ENCODE measurements around the gene MEPCE.
"Not testable (repeated sequence)": the region's sequence is repeated elsewhere in the genome, so short reads cannot be mapped to it uniquely, and the experiment has no call there.

The MEPCE gene

GRCh38 chr7:100441641-100442535 is 12.3 kb downstream of the MEPCE start:
- no peak overlapping the region for H3K4me3 ChIP-seq (replicated peaks; ENCODE audit: low read depth, low read length)
- no peak for TF ChIP-seq CTCF (IDR thresholded peaks at IDR 0.05; ENCODE audit: low read depth, low read length, missing control alignments)
- no peak for DNase-seq (ENCODE audit: extremely low read depth, low read depth)

GRCh38 chr7:100443096-100443840 is 13.6 kb downstream of the MEPCE start:
- DNase-seq (ENCODE audit: extremely low read depth, low read depth) = no peak
- TF ChIP-seq CTCF (IDR thresholded peaks at IDR 0.05; ENCODE audit: low read depth, low read length, missing control alignments) = no peak
- no peak overlapping the region for H3K4me3 ChIP-seq (replicated peaks; ENCODE audit: low read depth, low read length)

- TF ChIP-seq CTCF (IDR thresholded peaks at IDR 0.05; ENCODE audit: low read depth, low read length, missing control alignments) = no peak
- peak; percentile 48 for DNase-seq (ENCODE audit: extremely low read depth, low read depth)
- H3K4me3 ChIP-seq (replicated peaks; ENCODE audit: low read depth, low read length) = no peak overlapping the region
These were observed 15.0 kb downstream of the MEPCE start for GRCh38 chr7:100444311-100445278.

- DNase-seq (ENCODE audit: extremely low read depth, low read depth) = no peak
- H3K4me3 ChIP-seq (replicated peaks; ENCODE audit: low read depth, low read length) = no peak overlapping the region
These were observed 16.4 kb downstream of the MEPCE start for GRCh38 chr7:100446040-100446439.

GRCh38 chr7:100447363-100447762 is 17.7 kb downstream of the MEPCE start:
- not testable (repeated sequence) for H3K4me3 ChIP-seq (replicated peaks; ENCODE audit: low read depth, low read length); DNase-seq (ENCODE audit: extremely low read depth, low read depth)

More at GRCh38 chr7:100446040-100446439, 16.4 kb downstream of the MEPCE start:
- no peak for TF ChIP-seq CTCF (IDR thresholded peaks at IDR 0.05; ENCODE audit: low read depth, low read length, missing control alignments)

GRCh38 chr7:100449190-100449795 is 19.7 kb downstream of the MEPCE start:
- no peak for TF ChIP-seq CTCF (IDR thresholded peaks at IDR 0.05; ENCODE audit: low read depth, low read length, missing control alignments)
- no peak overlapping the region for H3K4me3 ChIP-seq (replicated peaks; ENCODE audit: low read depth, low read length)
- no peak for DNase-seq (ENCODE audit: extremely low read depth, low read depth)
